Stimulated activated CD4-positive, alpha-beta T cell treated with anti-CD3 and anti-CD28 coated beads, TNF-alpha, amount 100 ng/mL, for 48 hours (primary cell): ENCODE data around the gene DIAPH3.

ENCODE experiments used
- DNase-seq, 3 donors: peaks; one replicate each; pipeline ENCODE4 v3.0.0-alpha.2; 2020; ENCODE audit warnings: low read depth in 3 of 3

DIAPH3 gene

GRCh38 chr13:60019119-60019993, 144.4 kb downstream of the DIAPH3 start:
- DNase-seq = no peak

GRCh38 chr13:60018536-60018935, 145.2 kb downstream of the DIAPH3 start:
- no peak for DNase-seq

DNA sequence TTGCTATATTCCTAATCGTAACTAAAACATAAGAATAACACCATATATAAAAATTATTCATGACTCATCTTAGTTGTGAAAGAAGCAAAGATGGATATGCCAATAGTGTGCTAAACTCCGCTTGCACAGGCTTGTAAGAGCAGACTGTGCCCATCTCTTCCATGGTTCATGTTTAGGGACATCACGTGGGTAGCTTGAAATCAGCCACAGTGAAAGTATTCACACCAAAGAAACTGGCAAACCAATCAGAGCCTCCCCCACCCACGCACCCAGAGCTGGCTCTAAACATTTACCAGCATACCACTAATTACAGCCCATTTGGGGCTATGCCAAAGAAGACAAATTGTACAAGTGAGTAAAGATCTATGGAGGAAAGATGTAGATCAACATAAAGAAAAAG, 147.5 kb downstream of the DIAPH3 start:
- no peak for DNase-seq

DNA sequence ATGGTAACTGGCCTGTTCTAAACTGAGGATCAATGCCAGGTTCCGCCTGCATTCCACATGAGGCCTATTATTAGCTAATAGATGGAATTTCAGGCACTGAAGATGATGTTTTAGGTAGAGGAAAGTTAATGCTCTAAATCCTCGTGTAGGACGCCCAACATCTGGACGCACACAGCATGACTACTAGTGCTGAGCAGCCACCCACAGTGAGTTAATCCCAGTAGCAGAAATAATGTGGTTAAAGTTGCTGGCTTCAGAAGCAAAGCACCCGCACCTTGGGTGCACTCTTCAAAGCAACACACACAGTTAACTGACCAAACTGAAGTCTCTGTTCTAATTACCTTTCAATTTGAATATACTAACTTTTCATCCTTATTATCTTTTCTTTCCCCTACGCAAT, 150.6 kb downstream of the DIAPH3 start:
- no peak for DNase-seq

- DNase-seq = no peak
Observed at GRCh38 chr13:60012488-60012887, 151.2 kb downstream of the DIAPH3 start.

- no peak for DNase-seq
Observed at GRCh38 chr13:60009300-60010253, 154.2 kb downstream of the DIAPH3 start.

DNA sequence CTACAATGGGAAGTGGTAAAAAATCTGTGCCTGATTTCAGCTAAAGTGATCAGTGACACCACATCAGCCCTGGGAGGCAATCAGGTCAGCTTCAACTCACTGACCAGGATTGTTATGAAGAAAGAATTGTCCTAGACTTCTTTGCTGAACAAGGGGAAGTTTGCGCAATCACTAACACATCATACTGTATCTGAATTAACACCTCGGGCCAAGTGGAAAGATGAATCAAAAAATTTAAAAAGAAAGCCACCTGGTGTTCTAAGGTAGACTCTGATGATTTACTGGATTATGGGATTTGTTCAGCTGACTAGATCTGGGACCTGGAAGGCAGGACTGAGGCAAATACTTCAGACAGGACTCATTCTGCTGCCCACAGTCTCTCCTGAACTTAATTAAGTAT, 161.8 kb downstream of the DIAPH3 start:
- no peak for DNase-seq

DNA sequence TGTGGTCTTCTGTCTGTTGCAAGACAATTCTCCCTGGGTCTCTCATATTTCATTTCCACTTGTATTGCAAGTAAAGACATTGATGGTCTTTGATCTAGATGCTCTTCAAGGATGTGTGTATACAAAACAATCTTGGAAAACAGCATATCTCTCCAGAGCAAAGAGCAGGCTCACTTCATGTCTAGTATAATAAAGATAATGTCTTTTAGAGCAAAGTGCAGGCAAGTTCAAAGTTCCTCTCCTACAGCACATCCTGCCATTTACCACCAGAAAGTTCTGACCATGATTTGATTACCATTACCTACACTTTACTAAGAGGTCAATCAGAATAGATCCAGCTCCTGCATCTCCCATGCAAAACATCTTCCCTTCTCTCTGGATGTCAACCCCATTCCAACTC, 162.8 kb downstream of the DIAPH3 start:
- no peak for DNase-seq

GRCh38 chr13:60000081-60000480, 163.6 kb downstream of the DIAPH3 start:
- no peak for DNase-seq

DNA sequence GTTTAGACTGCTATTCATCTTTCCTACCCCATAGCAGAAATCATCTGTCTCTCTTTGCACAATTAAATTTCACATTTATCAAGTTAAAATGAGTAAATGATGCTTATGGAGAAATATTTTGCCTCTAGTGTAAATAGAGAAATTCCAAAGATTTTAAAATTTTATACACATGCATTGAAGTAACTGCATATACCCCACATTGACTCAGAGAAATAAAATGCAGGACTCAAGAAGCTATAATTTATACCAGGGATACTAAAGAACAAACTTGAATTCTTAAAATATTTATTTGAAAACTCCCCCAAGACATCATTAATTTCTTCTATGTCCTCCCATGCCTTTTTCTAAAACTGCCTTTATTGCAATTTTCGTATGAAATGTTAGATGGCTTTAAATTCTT, 165.8 kb downstream of the DIAPH3 start:
- no peak for DNase-seq

- DNase-seq = no peak
Observed at GRCh38 chr13:59996461-59996980, 167.2 kb downstream of the DIAPH3 start.

DNA sequence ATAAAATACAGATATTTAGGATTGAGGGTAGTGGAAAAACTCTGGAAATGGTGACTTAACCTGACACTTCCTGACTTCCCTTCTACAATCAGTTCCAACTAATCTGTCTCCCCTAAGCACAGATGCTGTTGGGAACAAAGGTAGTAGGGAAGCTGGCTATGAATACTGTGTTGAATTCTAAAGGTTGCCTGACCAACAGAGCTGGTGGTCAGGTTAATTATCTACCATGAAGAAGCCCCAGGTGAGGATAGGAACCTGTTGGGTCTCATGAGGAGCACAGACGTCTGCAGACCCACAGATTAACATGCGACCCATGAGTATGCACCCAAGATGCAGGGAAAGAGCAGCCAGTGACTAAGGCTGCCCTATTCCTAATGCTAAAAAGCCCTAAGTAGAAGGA, 172.3 kb downstream of the DIAPH3 start:
- DNase-seq = no peak

- no peak for DNase-seq
Observed at GRCh38 chr13:59982631-59983382, 180.9 kb downstream of the DIAPH3 start.

GRCh38 chr13:59979589-59979988, 184.1 kb downstream of the DIAPH3 start:
- no peak for DNase-seq

- DNase-seq = no peak
Observed at GRCh38 chr13:59978862-59979261, 184.9 kb downstream of the DIAPH3 start.

DNA sequence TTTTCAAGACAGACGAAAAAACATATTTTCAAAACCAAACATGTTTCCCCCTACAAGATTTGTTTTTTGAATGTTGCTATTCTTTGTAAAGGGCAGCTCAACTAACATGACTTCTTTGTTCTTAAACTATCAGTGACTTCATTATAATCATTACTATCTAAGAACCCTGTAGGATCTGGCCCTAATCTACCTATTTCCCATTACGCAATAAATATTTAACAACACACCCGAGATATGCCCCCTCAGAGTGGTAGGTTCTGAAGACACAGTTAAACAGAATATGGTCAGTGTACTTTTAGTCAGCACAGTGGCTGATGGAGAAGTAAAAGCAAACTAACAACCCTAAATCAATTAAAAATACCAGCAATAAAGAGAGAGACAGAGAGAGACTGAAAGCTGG, 186.9 kb downstream of the DIAPH3 start:
- DNase-seq = no peak

DNA sequence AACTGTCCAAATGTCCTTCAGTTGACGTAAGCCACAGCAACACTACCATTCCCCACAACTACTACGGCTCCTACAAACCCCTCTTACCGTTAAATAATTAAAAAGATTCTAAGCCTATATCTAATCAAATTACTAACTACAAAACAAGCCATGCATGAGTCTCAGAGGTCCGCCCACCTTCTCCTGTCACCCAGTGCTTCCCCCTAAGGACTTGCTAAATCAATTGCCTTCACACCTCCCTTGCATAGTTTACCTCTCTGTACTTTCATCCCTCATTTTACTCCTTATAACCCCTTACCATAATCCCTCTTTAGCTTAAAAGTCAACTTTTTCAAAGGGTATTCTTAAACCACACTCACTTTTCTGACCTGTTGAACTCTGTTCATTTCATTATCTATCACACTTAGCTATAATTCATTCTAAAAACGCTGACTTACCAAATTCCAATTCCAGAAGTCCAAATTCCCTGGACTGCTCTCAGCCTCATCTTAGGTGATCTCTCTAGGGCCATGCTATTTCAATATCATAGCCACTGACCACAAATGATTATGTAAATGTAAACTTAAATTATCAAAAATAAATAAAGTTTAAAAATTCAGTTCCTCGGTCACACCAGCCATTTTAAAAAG, 187.8 kb downstream of the DIAPH3 start:
- DNase-seq = no peak

GRCh38 chr13:59970847-59971246, 192.9 kb downstream of the DIAPH3 start:
- DNase-seq = no peak

GRCh38 chr13:59963827-59964226, 199.9 kb downstream of the DIAPH3 start:
- DNase-seq = no peak

DNA sequence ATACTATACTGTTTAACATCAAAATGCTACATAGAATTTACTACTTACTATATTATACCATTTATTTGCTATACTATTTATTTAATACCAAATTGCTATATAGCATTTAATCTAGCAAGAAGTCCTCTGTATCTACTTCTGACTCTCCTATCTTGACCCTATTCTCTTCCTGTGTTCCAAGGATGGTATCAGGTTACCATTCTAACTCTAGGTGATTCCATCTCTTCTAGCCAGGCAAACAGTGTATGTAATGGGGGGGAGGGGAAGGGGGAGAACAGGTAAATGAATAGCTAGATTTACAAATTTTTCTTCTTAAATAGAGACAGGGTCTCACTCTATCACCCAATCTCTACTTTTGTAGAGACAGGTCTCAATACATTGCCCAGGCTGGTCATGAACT, 200.3 kb downstream of the DIAPH3 start:
- DNase-seq = no peak

- no peak for DNase-seq
Observed at GRCh38 chr13:59962343-59962742, 201.4 kb downstream of the DIAPH3 start.
